Neural crest cell (in vitro differentiated cells): ENCODE results near the gene PFAS. TPM values are rescaled to one million over a fixed set of nuclear protein-coding genes. Genes with fewer than 3 reads are reported as not detected.

ENCODE experiments used
- DNase-seq: peaks from one replicate; pipeline ENCODE4 v3.0.0; 2021; ENCODE audit warnings: low read depth, mixed read lengths, low spot score
- H3K27ac Mint-ChIP-seq: one replicate; pipeline ENCODE4 v1.8.0; 2021; ENCODE audit warnings: mild to moderate bottlenecking, mixed read lengths; ENCODE audit not compliant: unreplicated experiment
- H3K27me3 Mint-ChIP-seq: 2 replicates; pipeline ENCODE4 v1.8.0; 2021; ENCODE audit warnings: low read depth, mild to moderate bottlenecking, mixed read lengths
- H3K36me3 Mint-ChIP-seq: 2 replicates; pipeline ENCODE4 v1.8.0; 2021; ENCODE audit warnings: low read depth, mild to moderate bottlenecking, mixed read lengths
- H3K4me1 Mint-ChIP-seq: 2 replicates; pipeline ENCODE4 v1.8.0; 2021; ENCODE audit warnings: mixed read lengths
- H3K4me3 Mint-ChIP-seq: one replicate; pipeline ENCODE4 v1.8.0; 2021; ENCODE audit warnings: mild to moderate bottlenecking, mixed read lengths
- H3K9me3 Mint-ChIP-seq: 2 replicates; pipeline ENCODE4 v1.8.0; 2021; ENCODE audit warnings: mixed read lengths
- total RNA-seq: library from RNA; stranded (reverse); gene quantifications from 2 replicates; pipeline ENCODE4 v1.2.1, GENCODE V29; 2021
- TF ChIP-seq, protein P1 (sequence below): fragments of 200-600 bp; sonication (generic); conservative IDR thresholded peaks from 2 replicates; pipeline ENCODE4 v1.5.0; 2021; ENCODE audit warnings: antibody characterized with exemption, mild to moderate bottlenecking

The PFAS gene
- total RNA-seq, 1 donor from 2014 or later, result 201 TPM

DNA sequence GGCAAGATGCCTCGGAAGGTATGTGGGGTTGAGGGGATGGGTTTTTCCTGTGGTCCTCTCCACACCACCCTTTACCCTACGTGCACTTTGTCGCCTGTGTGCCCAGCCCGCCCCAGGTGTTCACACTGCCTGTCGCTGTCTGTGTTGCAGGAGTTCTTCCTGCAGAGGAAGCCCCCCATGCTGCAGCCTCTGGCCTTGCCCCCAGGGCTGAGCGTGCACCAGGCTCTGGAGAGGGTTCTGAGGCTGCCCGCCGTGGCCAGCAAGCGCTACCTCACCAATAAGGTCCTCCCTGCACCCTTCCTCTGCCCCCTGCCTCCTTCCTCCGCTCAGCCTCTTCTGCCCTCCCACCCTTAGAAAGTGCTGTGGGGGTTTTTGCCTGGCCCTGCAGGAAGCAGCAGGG lies 15.2 kb downstream of the PFAS start:
- Mint-ChIP-seq H3K27me3 (no peaks in the 10 kb centered on the region), H3K4me1 (no peaks in the 10 kb centered on the region), H3K27ac (no peak overlapping the region), H3K9me3 (no peaks in the 10 kb centered on the region), H3K36me3 (peaks cover 15% of the 10 kb centered on the region), H3K4me3 (no peak overlapping the region)
- DNase-seq, result no peak
- TF ChIP-seq, protein P1, sequence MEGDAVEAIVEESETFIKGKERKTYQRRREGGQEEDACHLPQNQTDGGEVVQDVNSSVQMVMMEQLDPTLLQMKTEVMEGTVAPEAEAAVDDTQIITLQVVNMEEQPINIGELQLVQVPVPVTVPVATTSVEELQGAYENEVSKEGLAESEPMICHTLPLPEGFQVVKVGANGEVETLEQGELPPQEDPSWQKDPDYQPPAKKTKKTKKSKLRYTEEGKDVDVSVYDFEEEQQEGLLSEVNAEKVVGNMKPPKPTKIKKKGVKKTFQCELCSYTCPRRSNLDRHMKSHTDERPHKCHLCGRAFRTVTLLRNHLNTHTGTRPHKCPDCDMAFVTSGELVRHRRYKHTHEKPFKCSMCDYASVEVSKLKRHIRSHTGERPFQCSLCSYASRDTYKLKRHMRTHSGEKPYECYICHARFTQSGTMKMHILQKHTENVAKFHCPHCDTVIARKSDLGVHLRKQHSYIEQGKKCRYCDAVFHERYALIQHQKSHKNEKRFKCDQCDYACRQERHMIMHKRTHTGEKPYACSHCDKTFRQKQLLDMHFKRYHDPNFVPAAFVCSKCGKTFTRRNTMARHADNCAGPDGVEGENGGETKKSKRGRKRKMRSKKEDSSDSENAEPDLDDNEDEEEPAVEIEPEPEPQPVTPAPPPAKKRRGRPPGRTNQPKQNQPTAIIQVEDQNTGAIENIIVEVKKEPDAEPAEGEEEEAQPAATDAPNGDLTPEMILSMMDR, result no peak

DNA sequence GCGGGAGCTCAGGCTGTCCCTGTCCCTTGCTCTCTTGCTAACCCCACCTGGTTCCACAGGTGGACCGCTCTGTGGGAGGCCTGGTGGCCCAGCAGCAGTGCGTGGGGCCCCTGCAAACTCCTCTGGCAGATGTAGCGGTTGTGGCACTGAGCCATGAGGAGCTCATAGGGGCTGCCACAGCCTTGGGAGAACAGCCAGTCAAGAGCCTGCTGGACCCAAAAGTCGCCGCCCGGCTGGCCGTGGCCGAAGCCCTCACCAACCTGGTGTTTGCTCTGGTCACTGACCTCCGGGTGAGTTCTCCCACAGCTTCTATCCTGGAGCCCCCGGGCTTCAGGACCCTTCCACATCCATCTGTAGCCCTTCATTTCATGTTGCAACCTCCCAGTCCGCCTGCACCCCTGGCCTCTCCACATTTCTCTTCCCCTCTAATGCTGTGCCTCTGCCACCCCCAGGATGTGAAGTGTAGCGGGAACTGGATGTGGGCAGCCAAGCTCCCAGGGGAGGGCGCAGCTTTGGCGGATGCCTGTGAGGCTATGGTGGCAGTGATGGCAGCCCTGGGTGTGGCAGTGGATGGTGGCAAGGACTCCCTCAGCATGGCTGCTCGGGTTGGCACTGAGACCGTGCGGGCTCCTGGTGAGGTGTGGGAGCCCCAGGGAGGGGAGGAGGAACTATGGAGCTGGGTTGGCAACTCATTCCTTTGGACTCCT lies 15.9 kb downstream of the PFAS start:
- Mint-ChIP-seq H3K27me3 (no peaks in the 10 kb centered on the region), H3K4me1 (no peaks in the 10 kb centered on the region), H3K4me3 (no peak overlapping the region), H3K27ac (no peak overlapping the region), H3K9me3 (no peaks in the 10 kb centered on the region), H3K36me3 (peaks cover 16% of the 10 kb centered on the region)
- DNase-seq, result no peak
- TF ChIP-seq, protein P1, result no peak

DNA sequence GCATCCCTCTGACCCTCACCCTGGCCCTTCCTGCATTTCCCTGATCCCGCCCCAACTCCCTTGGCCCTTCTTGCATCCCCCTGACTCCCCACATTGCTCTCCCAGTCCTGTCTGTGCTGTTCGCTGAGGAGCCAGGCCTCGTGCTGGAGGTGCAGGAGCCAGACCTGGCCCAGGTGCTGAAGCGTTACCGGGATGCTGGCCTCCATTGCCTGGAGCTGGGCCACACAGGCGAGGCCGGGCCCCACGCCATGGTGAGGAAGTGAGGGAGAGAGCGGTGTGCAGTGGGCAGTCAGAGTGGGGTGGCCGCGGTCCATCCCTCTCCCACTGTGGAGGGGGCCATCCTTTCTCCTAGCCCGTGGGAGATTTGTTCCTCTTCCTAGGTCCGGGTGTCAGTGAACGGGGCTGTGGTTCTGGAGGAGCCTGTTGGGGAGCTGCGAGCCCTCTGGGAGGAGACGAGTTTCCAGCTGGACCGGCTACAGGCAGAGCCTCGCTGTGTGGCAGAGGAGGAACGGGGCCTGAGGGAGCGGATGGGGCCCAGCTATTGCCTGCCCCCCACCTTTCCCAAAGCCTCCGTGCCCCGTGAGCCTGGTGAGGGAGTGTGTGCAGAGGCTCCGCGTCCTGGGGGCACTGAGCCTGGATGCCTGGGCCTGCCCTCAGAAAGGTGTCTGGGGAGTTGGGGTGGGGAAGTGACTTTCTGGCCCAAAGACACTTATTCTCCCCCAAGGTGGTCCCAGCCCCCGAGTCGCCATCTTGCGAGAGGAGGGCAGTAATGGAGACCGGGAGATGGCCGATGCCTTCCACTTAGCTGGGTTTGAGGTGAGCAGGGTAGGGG lies 17.8 kb downstream of the PFAS start:
- peaks cover 10% of the 10 kb centered on the region for H3K36me3 Mint-ChIP-seq
- H3K9me3 Mint-ChIP-seq, result no peaks in the 10 kb centered on the region
- H3K4me1 Mint-ChIP-seq, result no peaks in the 10 kb centered on the region
- no peaks in the 10 kb centered on the region for H3K27me3 Mint-ChIP-seq
- DNase-seq, result no peak
- H3K27ac Mint-ChIP-seq, result no peak overlapping the region
- no peak overlapping the region for H3K4me3 Mint-ChIP-seq
- TF ChIP-seq, protein P1, result no peak

DNA sequence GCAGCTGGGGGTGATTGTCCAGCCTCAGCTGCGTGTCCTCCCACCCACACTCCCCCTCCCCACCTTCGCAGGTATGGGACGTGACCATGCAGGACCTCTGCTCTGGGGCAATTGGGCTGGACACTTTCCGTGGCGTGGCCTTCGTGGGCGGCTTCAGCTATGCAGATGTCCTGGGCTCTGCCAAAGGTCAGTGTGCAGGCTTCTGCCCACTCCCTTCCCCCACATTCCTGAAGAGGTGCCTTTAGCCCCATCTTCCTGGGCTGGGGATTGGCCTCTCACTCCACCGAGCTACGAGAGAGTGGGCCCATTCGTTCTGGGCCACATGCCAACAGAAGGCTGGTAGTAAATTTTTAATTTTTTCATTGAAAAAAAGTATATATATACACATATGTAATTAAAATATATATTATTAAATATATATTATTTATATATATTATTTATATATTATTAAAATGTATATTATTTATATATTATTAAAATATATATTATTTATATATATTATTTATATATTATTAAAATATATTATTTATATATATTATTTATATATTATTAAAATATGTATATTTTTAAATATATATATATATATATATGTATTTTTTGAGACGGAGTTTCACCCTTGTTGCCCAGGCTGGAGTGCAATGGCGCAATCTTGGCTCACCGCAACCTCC lies 18.5 kb downstream of the PFAS start:
- Mint-ChIP-seq H3K36me3 (peaks cover 10% of the 10 kb centered on the region), H3K4me3 (no peak overlapping the region), H3K27ac (no peak overlapping the region), H3K9me3 (no peaks in the 10 kb centered on the region), H3K27me3 (no peaks in the 10 kb centered on the region), H3K4me1 (no peaks in the 10 kb centered on the region)
- TF ChIP-seq, protein P1, result no peak
- no peak for DNase-seq

DNA sequence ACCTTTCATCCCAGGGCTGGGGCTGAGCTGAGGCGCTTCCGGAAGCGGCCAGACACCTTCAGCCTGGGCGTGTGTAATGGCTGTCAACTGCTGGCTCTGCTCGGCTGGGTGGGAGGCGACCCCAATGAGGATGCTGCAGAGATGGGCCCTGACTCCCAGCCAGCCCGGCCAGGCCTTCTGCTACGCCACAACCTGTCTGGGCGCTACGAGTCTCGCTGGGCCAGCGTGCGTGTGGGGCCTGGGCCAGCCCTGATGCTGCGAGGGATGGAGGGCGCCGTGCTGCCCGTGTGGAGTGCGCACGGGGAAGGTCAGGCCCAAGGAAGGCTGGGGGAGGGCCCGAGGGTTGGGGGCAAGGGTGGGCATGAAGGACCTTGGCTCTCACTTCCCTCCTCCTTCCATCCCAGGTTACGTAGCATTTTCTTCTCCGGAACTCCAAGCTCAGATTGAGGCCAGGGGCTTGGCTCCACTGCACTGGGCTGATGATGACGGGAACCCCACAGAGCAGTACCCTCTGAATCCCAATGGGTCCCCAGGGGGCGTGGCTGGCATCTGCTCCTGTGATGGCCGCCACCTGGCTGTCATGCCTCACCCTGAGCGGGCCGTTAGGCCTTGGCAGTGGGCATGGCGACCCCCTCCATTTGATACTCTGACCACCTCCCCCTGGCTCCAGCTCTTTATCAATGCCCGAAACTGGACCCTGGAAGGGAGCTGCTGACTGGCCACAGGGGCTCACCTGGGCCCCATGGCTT lies 19.6 kb downstream of the PFAS start:
- peaks cover 6% of the 10 kb centered on the region for H3K36me3 Mint-ChIP-seq
- H3K27me3 Mint-ChIP-seq, result no peaks in the 10 kb centered on the region
- TF ChIP-seq, protein P1, result no peak
- H3K27ac Mint-ChIP-seq, result no peak overlapping the region
- no peaks in the 10 kb centered on the region for H3K4me1 Mint-ChIP-seq
- H3K4me3 Mint-ChIP-seq, result no peak overlapping the region
- no peak for DNase-seq
- H3K9me3 Mint-ChIP-seq, result no peaks in the 10 kb centered on the region
